Smooth muscle cell (in vitro differentiated cells): ENCODE data around the gene ZNF853. TPM values are rescaled to one million over a fixed set of nuclear protein-coding genes. Genes with fewer than 3 reads are reported as not detected.

Experiments
- DNase-seq: peaks from one replicate; lab custom pipeline; 2025; ENCODE audit not compliant: unreplicated experiment; lab: John Stamatoyannopoulos, UW
- H2AFZ ChIP-seq: fragments of 200-600 bp; sonication (generic); 2 replicates; pipeline ENCODE4 v1.6.0; 2016; ENCODE audit warnings: antibody characterized with exemption, low read depth, mild to moderate bottlenecking
- H3F3A ChIP-seq: fragments of 200-600 bp; sonication (generic); 2 replicates; pipeline ENCODE4 v1.6.0; 2017; ENCODE audit warnings: antibody characterized with exemption, low read depth
- H3K27ac ChIP-seq: fragments of 200-600 bp; sonication (generic); 2 replicates; pipeline ENCODE4 v1.5.1; 2016; ENCODE audit warnings: low read depth, mild to moderate bottlenecking
- H3K27me3 ChIP-seq: fragments of 200-600 bp; sonication (generic); 2 replicates; pipeline ENCODE4 v1.6.1; 2016; ENCODE audit warnings: low read depth, mild to moderate bottlenecking
- H3K36me3 ChIP-seq: fragments of 200-600 bp; sonication (generic); 2 replicates; pipeline ENCODE4 v1.5.1; 2016; ENCODE audit warnings: low read depth
- H3K4me1 ChIP-seq: fragments of 200-600 bp; sonication (generic); 2 replicates; pipeline ENCODE4 v1.5.1; 2016; ENCODE audit warnings: low read depth
- H3K4me2 ChIP-seq: fragments of 200-600 bp; sonication (generic); 2 replicates; pipeline ENCODE4 v1.6.0; 2016; ENCODE audit warnings: mild to moderate bottlenecking
- H3K4me3 ChIP-seq: fragments of 200-600 bp; sonication (generic); 2 replicates; pipeline ENCODE4 v1.5.1; 2016; ENCODE audit warnings: mild to moderate bottlenecking
- H3K79me2 ChIP-seq: fragments of 200-600 bp; sonication (generic); 2 replicates; pipeline ENCODE4 v1.6.0; 2016; ENCODE audit warnings: low read depth, mild to moderate bottlenecking
- H3K9ac ChIP-seq: fragments of 200-600 bp; sonication (generic); 2 replicates; pipeline ENCODE4 v1.6.0; 2016; ENCODE audit warnings: low read depth
- H3K9me3 ChIP-seq: fragments of 200-600 bp; sonication (generic); replicated peaks from 2 replicates; pipeline ENCODE4 v1.5.1; 2016; ENCODE audit warnings: low read depth
- H4K20me1 ChIP-seq: fragments of 200-600 bp; sonication (generic); 2 replicates; pipeline ENCODE4 v1.6.0; 2016; ENCODE audit warnings: low read depth
- WGBS: methylation state at CpG from one replicate; pipeline ENCODE4 v1.1.7; 2016; ENCODE audit warnings: low lambda C conversion rate; 5-methylcytosine and 5-hydroxymethylcytosine counted together
- polyA plus RNA-seq: library from polyadenylated mRNA; unstranded; fragments of >200 nt; fragmentation: Nextera tagmentation; extraction: Ambion mirVana; gene quantifications from 2 replicates; pipeline ENCODE4 v1.2.1, GENCODE V29; 2016
- total RNA-seq: library from RNA; depleted of rRNA; stranded (reverse); fragments of >200 nt; gene quantifications from 2 replicates; pipeline ENCODE4 v1.2.3, GENCODE V29; 2014
- TF ChIP-seq, protein P1 (sequence below): fragments of 200-600 bp; sonication (generic); IDR thresholded peaks from 2 replicates; pipeline ENCODE4 v1.5.1; 2017; ENCODE audit warnings: borderline replicate concordance, mild to moderate bottlenecking, antibody characterized with exemption; ENCODE audit not compliant: insufficient read depth, poor library complexity, severe bottlenecking

The ZNF853 gene
- total and polyA plus RNA-seq, 2 experiments from 2014 or later = 8.9 to 10.3 TPM

DNA sequence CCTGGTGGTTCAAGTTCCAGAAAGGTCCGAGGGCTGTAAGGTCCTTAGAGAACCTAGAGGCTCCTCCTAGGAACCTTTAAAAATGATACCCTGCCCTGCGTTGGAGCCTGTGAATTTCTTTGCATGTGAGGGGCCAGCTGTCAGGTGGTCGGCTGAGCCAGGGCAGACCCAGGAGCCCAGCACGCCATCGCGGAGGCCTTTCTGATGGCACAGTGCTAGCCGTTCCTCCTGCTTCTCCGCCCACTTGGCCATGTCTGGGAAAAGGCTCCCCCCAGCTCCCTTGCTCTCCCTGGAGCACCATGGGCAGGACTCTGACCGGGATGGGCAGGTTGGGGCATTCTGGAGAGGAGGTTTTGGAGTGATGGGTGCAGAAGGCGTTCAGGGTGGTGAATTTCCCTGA lies 29.3 kb downstream of the ZNF853 start:
- 97% methylated on average over 10 of the region's 10 CpGs for WGBS
- Histone ChIP-seq H3K9me3 (no peaks in the 10 kb centered on the region), H3K4me3 (no peak overlapping the region), H3K9ac (no peak overlapping the region), H4K20me1 (peaks cover 49% of the 10 kb centered on the region), H2AFZ (no peak overlapping the region), H3K4me1 (no peaks in the 10 kb centered on the region), H3K79me2 (peaks cover 9% of the 10 kb centered on the region), H3K36me3 (no peaks in the 10 kb centered on the region), H3K4me2 (no peak overlapping the region), H3K27me3 (no peaks in the 10 kb centered on the region), H3K27ac (no peak overlapping the region), H3F3A (no peaks in the 10 kb centered on the region)
- TF ChIP-seq, protein P1, sequence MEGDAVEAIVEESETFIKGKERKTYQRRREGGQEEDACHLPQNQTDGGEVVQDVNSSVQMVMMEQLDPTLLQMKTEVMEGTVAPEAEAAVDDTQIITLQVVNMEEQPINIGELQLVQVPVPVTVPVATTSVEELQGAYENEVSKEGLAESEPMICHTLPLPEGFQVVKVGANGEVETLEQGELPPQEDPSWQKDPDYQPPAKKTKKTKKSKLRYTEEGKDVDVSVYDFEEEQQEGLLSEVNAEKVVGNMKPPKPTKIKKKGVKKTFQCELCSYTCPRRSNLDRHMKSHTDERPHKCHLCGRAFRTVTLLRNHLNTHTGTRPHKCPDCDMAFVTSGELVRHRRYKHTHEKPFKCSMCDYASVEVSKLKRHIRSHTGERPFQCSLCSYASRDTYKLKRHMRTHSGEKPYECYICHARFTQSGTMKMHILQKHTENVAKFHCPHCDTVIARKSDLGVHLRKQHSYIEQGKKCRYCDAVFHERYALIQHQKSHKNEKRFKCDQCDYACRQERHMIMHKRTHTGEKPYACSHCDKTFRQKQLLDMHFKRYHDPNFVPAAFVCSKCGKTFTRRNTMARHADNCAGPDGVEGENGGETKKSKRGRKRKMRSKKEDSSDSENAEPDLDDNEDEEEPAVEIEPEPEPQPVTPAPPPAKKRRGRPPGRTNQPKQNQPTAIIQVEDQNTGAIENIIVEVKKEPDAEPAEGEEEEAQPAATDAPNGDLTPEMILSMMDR = no peak
- no peak for DNase-seq

DNA sequence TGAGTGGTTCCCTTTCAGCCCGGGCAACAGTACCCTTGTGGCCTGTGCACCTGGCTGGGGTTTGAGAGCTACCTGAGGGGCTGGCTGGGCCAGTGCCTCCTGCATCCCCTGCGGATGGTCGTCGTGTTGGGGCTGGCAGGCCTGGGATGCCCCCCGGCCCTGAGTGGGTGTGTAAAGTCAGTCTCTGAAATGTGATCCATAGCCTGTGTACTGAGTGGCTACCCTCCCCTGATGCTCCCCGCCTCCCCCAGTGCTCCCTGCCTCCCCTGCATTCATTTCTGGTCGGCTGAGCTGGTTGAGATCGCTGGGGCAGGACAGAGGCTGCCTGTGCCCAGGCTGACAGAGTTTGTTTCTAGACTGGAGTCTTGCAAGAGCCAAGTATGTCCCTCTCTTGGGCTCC lies 31.1 kb downstream of the ZNF853 start:
- H3K79me2 ChIP-seq = no peaks in the 10 kb centered on the region
- no peaks in the 10 kb centered on the region for H3K27me3 ChIP-seq
- H3K4me2 ChIP-seq = no peak overlapping the region
- no peak for DNase-seq
- TF ChIP-seq, protein P1 = no peak
- H4K20me1 ChIP-seq = peaks cover 36% of the 10 kb centered on the region
- WGBS = 90% methylated on average over 8 of the region's 8 CpGs
- H3K9ac ChIP-seq = no peak overlapping the region
- no peak overlapping the region for H2AFZ ChIP-seq
- no peaks in the 10 kb centered on the region for H3K36me3 ChIP-seq
- H3K27ac ChIP-seq = no peak overlapping the region
- H3F3A ChIP-seq = no peaks in the 10 kb centered on the region
- H3K4me1 ChIP-seq = no peaks in the 10 kb centered on the region
- no peaks in the 10 kb centered on the region for H3K9me3 ChIP-seq
- H3K4me3 ChIP-seq = no peak overlapping the region

GRCh38 chr7:6647080-6647479 lies 31.7 kb downstream of the ZNF853 start:
- Histone ChIP-seq H2AFZ (no peak overlapping the region), H3K4me3 (no peak overlapping the region), H3K79me2 (no peaks in the 10 kb centered on the region), H3K27me3 (no peaks in the 10 kb centered on the region), H3K36me3 (no peaks in the 10 kb centered on the region), H3K27ac (no peak overlapping the region), H3K9ac (no peak overlapping the region), H3F3A (no peaks in the 10 kb centered on the region), H4K20me1 (peaks cover 32% of the 10 kb centered on the region), H3K9me3 (no peaks in the 10 kb centered on the region), H3K4me1 (no peaks in the 10 kb centered on the region), H3K4me2 (no peak overlapping the region)
- DNase-seq = no peak
- TF ChIP-seq, protein P1 = no peak
- WGBS = 95% methylated on average over 8 of the region's 8 CpGs

- no peaks in the 10 kb centered on the region for H3F3A ChIP-seq
- H3K4me3 ChIP-seq = no peak overlapping the region
- H3K4me2 ChIP-seq = no peak overlapping the region
- H3K9ac ChIP-seq = no peak overlapping the region
- TF ChIP-seq, protein P1 = no peak
- H3K36me3 ChIP-seq = no peaks in the 10 kb centered on the region
- WGBS = 97% methylated on average over 14 of the region's 14 CpGs
- DNase-seq = no peak
- no peak overlapping the region for H3K27ac ChIP-seq
- H3K27me3 ChIP-seq = no peaks in the 10 kb centered on the region
- peaks cover 32% of the 10 kb centered on the region for H4K20me1 ChIP-seq
- no peak overlapping the region for H2AFZ ChIP-seq
- no peaks in the 10 kb centered on the region for H3K4me1 ChIP-seq
- H3K79me2 ChIP-seq = no peaks in the 10 kb centered on the region
- H3K9me3 ChIP-seq = no peaks in the 10 kb centered on the region
These were observed 32.1 kb downstream of the ZNF853 start for GRCh38 chr7:6647541-6647940.
